Measurements from ENCODE around the gene CSMD2. TPM values are rescaled to one million over a fixed set of nuclear protein-coding genes. Genes with fewer than 3 reads are reported as not detected.

CSMD2 gene
- polyA plus RNA-seq, 4 donors: under 0.01 to 0.54 (median 0.09) TPM

DNA sequence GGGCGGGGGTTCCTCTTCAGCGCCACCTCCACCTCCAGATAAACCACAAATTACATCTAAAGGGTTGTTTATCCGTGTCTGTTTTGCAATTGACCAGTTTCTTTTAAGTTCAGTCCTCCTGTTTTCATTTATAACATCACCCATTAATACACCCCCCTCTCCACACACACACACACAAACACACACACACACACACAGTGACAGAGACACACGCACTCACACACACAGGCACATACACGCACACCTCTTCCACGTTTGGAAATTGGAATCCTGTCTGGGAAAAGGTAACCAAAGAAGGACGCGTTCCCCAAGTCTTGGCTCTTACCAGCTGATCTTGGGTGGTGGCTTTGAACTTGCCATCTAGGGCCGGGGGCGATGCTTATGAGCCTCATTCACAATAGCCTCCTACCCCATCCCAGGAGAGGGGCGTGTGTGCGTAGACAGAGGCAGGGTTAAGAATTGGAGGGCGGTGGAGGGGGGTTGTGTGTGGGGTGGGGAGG is 442 bp upstream of the CSMD2 start:
- WGBS, 3 donors: 6 to 8% (median 6%) methylated on average over 13 of the region's 13 CpGs
- H3K4me3 ChIP-seq (ENCODE audit: low read depth in 1 of 3, low read length in 3 of 3): no peak overlapping the region
- peaks cover 0 to 3% (median 0%) of the 10 kb centered on the region in 3 donors for H3K4me1 ChIP-seq (ENCODE audit: control insufficient read depth in 3 of 3, insufficient read depth in 2 of 3, low read depth in 1 of 3, low read length in 2 of 3)
- H3K27me3 ChIP-seq (ENCODE audit: control insufficient read depth in 3 of 3, insufficient read depth in 3 of 3, low read length in 3 of 3): peaks cover 6 to 66% (median 47%) of the 10 kb centered on the region in 3 donors
- no peaks in the 10 kb centered on the region for H3K36me3 ChIP-seq (ENCODE audit: control insufficient read depth in 3 of 3, insufficient read depth in 2 of 3, low read depth in 1 of 3, low read length in 3 of 3)
- FAIRE-seq (no peak), DNase-seq (no peak)
- H3K27ac ChIP-seq (ENCODE audit: low read depth in 1 of 3, low read length in 2 of 3): no peak overlapping the region
- no peaks in the 10 kb centered on the region for H3K9me3 ChIP-seq (ENCODE audit: control insufficient read depth in 2 of 2, insufficient read depth in 1 of 2, low read depth in 1 of 2, low read length in 1 of 2)

DNA sequence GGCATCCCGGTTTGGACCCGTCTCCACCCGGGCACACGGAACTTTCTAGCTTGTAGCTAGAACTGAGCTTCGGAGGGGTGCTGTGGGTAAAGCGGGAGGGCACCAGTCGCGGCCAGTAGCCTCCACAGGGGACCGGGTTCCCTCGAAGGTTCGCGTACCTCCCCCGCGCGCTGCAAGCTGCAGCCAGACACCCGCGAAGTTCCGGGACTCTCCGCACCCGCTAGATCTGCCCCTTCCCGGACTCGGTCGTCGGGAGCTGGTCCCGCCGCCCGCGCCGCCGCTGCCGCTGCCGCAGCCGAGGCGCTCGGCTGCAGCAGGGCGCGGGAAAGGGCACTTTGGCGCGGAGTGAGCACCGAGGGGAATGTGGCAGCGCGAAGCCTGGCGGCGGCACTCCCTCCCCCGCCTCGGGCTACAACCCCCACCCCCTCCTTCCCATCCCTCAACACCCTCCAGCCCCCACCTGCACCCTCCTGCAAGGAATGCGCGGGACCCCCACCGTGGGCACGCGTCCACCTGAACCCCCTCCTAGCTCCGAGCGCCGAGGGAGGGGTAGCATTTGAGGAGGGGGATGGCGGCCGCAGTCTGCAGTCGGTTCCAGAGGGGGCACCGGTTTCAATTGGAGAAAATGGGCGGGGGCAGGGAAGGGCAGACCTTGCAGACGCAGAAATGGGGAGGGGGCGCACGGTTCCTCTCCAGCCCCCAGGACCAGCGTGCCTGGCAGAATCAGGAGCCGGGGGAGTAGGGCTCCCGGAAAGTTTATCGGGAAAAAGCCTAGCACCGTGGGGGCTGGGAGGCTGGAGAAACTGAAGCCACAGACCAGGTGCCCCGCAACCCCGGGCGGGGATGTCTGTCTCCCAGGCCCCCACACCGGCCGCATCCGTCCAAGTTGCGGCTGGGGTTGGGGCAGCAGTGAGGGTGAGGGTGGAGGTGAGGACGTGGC is 968 bp downstream of the CSMD2 start:
- no peak overlapping the region for H3K4me3 ChIP-seq (ENCODE audit: low read depth in 1 of 3, low read length in 3 of 3)
- H3K36me3 ChIP-seq (ENCODE audit: control insufficient read depth in 3 of 3, insufficient read depth in 2 of 3, low read depth in 1 of 3, low read length in 3 of 3): no peaks in the 10 kb centered on the region
- DNase-seq (no peak), FAIRE-seq (no peak)
- 2 to 7% (median 6%) methylated on average over 57 to 75 of the region's 75 CpGs for WGBS, 3 donors
- peaks cover 6 to 61% (median 49%) of the 10 kb centered on the region in 3 donors for H3K27me3 ChIP-seq (ENCODE audit: control insufficient read depth in 3 of 3, insufficient read depth in 3 of 3, low read length in 3 of 3)
- H3K9me3 ChIP-seq (ENCODE audit: control insufficient read depth in 2 of 2, insufficient read depth in 1 of 2, low read depth in 1 of 2, low read length in 1 of 2): no peaks in the 10 kb centered on the region
- peaks cover 0 to 3% (median 0%) of the 10 kb centered on the region in 3 donors for H3K4me1 ChIP-seq (ENCODE audit: control insufficient read depth in 3 of 3, insufficient read depth in 2 of 3, low read depth in 1 of 3, low read length in 2 of 3)
- no peak overlapping the region for H3K27ac ChIP-seq (ENCODE audit: low read depth in 1 of 3, low read length in 2 of 3)

DNA sequence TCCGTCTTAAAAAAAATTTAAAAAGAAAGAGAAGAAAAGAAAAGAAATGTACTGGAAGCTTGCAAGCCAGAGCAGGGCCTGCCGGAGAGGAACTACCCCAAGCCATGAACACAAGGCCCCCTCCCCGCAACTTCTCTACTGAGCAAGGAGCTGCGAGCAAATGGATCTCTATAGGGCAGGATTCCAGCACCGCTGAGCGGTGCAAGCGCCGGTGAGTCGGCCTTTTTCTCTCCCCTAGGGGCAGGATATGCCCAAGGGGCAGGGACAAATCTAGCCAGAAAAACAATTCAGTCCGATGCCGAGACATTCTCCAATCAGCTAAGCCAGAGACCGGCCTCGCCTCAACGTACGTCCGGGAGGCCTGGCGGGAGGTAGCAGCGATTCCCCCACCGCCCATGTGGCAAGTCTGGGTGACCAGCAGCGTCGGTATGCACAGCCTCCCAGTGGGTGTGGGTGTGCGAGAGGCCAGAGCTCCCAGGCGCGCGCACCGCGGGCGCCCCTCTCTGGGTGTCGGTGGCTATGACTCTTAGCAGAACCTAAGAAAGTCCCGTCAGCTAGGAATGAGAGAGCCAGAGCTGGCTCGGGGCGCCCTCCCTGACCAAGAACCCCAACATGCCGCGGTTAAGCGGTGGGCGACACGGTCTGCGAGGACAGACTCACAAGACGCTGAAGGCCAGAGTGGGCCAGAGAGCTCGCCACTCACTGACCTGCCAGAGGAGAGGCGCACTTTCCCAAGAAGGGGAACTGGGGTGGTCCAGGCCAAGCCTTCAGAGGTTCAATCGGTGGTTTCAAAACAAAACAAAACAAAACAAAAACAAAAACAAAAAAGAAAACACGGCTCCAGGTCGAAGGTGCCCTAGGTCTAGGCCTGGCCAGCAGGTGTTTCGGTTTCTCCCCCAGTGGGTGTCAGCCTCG is 1.9 kb downstream of the CSMD2 start:
- no peak for FAIRE-seq
- H3K9me3 ChIP-seq (ENCODE audit: control insufficient read depth in 2 of 2, insufficient read depth in 1 of 2, low read depth in 1 of 2, low read length in 1 of 2): no peaks in the 10 kb centered on the region
- H3K36me3 ChIP-seq (ENCODE audit: control insufficient read depth in 3 of 3, insufficient read depth in 2 of 3, low read depth in 1 of 3, low read length in 3 of 3): no peaks in the 10 kb centered on the region
- H3K27ac ChIP-seq (ENCODE audit: low read depth in 1 of 3, low read length in 2 of 3): no peak overlapping the region
- WGBS, 3 donors: 3 to 6% (median 4%) methylated on average over 46 of the region's 46 CpGs
- peak; percentile 12 to 51 for DNase-seq
- no peak overlapping the region for H3K4me3 ChIP-seq (ENCODE audit: low read depth in 1 of 3, low read length in 3 of 3)
- H3K4me1 ChIP-seq (ENCODE audit: control insufficient read depth in 3 of 3, insufficient read depth in 2 of 3, low read depth in 1 of 3, low read length in 2 of 3): peaks cover 0 to 3% (median 0%) of the 10 kb centered on the region in 3 donors
- peaks cover 4 to 61% (median 46%) of the 10 kb centered on the region in 3 donors for H3K27me3 ChIP-seq (ENCODE audit: control insufficient read depth in 3 of 3, insufficient read depth in 3 of 3, low read length in 3 of 3)

DNA sequence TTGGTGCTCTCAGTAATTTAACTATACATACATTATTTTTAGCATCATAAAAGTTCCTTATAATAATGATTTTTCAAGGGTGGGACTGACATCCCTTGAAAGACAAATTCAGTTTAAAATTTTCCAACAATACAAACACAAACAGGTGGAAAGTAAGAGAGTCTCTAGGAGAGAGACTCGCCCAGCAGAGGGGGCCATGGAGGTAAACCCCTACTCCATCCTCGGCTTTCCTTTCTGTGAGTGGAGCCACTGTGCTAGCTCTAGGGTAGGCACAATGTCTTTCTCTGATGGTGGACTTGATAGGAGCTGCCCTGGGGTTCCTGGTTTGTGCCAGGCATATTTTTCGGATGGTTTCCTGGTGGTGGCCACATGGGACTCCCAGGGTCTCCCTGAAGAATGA is 8.3 kb downstream of the CSMD2 start:
- H3K27me3 ChIP-seq (ENCODE audit: control insufficient read depth in 3 of 3, insufficient read depth in 3 of 3, low read length in 3 of 3): peaks cover 0 to 7% (median 7%) of the 10 kb centered on the region in 3 donors
- 45 to 57% (median 55%) methylated on average over 3 of the region's 3 CpGs for WGBS, 3 donors
- no peaks in the 10 kb centered on the region for H3K9me3 ChIP-seq (ENCODE audit: control insufficient read depth in 2 of 2, insufficient read depth in 1 of 2, low read depth in 1 of 2, low read length in 1 of 2)
- no peak overlapping the region for H3K4me3 ChIP-seq (ENCODE audit: low read depth in 1 of 3, low read length in 3 of 3)
- DNase-seq (no peak), FAIRE-seq (no peak)
- no peaks in the 10 kb centered on the region for H3K36me3 ChIP-seq (ENCODE audit: control insufficient read depth in 3 of 3, insufficient read depth in 2 of 3, low read depth in 1 of 3, low read length in 3 of 3)
- no peak overlapping the region for H3K27ac ChIP-seq (ENCODE audit: low read depth in 1 of 3, low read length in 2 of 3)
- no peaks in the 10 kb centered on the region for H3K4me1 ChIP-seq (ENCODE audit: control insufficient read depth in 3 of 3, insufficient read depth in 2 of 3, low read depth in 1 of 3, low read length in 2 of 3)

DNA sequence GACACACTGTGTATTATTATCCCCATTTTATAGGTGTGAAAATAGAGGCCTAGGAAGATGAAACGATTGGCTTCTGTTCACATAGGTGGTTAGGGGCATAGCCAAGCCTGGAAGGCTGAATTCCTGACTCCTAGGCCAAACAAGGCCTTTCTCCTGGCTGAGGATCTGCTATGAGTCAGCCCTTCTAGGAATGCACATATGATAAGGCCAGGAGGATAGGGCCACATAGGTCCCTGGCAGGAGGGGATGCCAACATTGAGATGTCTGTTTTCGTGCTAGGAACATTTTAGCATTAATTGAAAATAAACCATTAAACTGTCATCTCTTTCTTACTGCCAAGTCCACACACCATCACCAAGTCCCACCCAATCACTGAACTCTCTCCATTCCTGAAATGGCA is 9.2 kb downstream of the CSMD2 start:
- H3K36me3 ChIP-seq (ENCODE audit: control insufficient read depth in 3 of 3, insufficient read depth in 2 of 3, low read depth in 1 of 3, low read length in 3 of 3): no peaks in the 10 kb centered on the region
- WGBS, 3 donors: 61 to 71% (median 69%) methylated on average over 2 of the region's 2 CpGs
- H3K4me3 ChIP-seq (ENCODE audit: low read depth in 1 of 3, low read length in 3 of 3): no peak overlapping the region
- H3K9me3 ChIP-seq (ENCODE audit: control insufficient read depth in 2 of 2, insufficient read depth in 1 of 2, low read depth in 1 of 2, low read length in 1 of 2): no peaks in the 10 kb centered on the region
- H3K27me3 ChIP-seq (ENCODE audit: control insufficient read depth in 3 of 3, insufficient read depth in 3 of 3, low read length in 3 of 3): peaks cover 0 to 4% (median 0%) of the 10 kb centered on the region in 3 donors
- FAIRE-seq (no peak), DNase-seq (no peak)
- H3K27ac ChIP-seq (ENCODE audit: low read depth in 1 of 3, low read length in 2 of 3): no peak overlapping the region
- H3K4me1 ChIP-seq (ENCODE audit: control insufficient read depth in 3 of 3, insufficient read depth in 2 of 3, low read depth in 1 of 3, low read length in 2 of 3): no peaks in the 10 kb centered on the region

DNA sequence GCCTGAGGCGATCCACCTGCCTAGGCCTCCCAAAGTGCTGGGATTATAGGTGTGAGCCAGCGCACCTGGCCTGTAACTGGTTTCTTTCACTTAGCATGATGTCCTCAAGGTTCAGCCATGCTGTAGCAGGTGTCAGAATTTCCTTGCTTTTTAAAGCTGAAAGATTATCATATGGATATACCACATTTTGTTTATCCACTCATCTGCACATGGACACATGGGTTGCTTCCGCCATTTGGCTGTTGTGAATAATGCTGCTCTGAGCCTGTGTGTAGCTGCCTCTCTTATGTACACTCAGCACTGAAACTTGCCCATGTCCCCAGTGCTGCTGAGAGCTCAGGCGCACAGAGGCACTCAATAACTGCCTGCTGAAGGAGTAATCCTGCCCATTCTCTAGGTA is 11.8 kb downstream of the CSMD2 start:
- Histone ChIP-seq H3K36me3 (ENCODE audit: control insufficient read depth in 3 of 3, insufficient read depth in 2 of 3, low read depth in 1 of 3, low read length in 3 of 3) (no peaks in the 10 kb centered on the region), H3K4me1 (ENCODE audit: control insufficient read depth in 3 of 3, insufficient read depth in 2 of 3, low read depth in 1 of 3, low read length in 2 of 3) (no peaks in the 10 kb centered on the region), H3K9me3 (ENCODE audit: control insufficient read depth in 2 of 2, insufficient read depth in 1 of 2, low read depth in 1 of 2, low read length in 1 of 2) (no peaks in the 10 kb centered on the region), H3K4me3 (ENCODE audit: low read depth in 1 of 3, low read length in 3 of 3) (no peak overlapping the region), H3K27ac (ENCODE audit: low read depth in 1 of 3, low read length in 2 of 3) (no peak overlapping the region), H3K27me3 (ENCODE audit: control insufficient read depth in 3 of 3, insufficient read depth in 3 of 3, low read length in 3 of 3) (peaks cover 0 to 5% (median 0%) of the 10 kb centered on the region in 3 donors)
- WGBS, 3 donors: 84 to 94% (median 92%) methylated on average over 4 of the region's 4 CpGs
- DNase-seq: no peak
- FAIRE-seq: no peak

DNA sequence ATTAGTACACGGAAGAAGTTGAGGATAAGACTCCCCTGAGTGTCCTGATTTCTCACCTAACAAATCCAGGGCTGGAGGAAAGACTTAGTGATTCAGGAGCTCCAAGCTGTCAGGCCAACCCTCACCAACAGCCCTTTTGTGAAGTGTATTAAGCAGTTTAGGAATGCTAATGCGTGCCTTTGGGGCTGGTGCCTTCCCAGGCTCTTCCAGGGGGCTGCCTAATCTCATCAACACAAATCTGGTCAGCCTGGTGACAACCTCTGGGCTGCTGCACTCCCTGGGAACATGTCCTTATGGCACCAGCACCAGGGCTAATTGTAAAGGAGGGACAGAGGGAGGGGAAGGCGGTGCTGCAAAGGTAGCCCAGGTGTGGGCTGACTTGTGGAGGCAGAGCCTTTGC is 15.5 kb downstream of the CSMD2 start:
- Histone ChIP-seq H3K36me3 (ENCODE audit: control insufficient read depth in 3 of 3, insufficient read depth in 2 of 3, low read depth in 1 of 3, low read length in 3 of 3) (no peaks in the 10 kb centered on the region), H3K4me1 (ENCODE audit: control insufficient read depth in 3 of 3, insufficient read depth in 2 of 3, low read depth in 1 of 3, low read length in 2 of 3) (no peaks in the 10 kb centered on the region), H3K4me3 (ENCODE audit: low read depth in 1 of 3, low read length in 3 of 3) (no peak overlapping the region), H3K27me3 (ENCODE audit: control insufficient read depth in 3 of 3, insufficient read depth in 3 of 3, low read length in 3 of 3) (peaks cover 0 to 5% (median 0%) of the 10 kb centered on the region in 3 donors), H3K9me3 (ENCODE audit: control insufficient read depth in 2 of 2, insufficient read depth in 1 of 2, low read depth in 1 of 2, low read length in 1 of 2) (no peaks in the 10 kb centered on the region), H3K27ac (ENCODE audit: low read depth in 1 of 3, low read length in 2 of 3) (no peak overlapping the region)
- FAIRE-seq (no peak), DNase-seq (no peak)
- 30 to 33% (median 31%) methylated on average over 3 of the region's 3 CpGs for WGBS, 3 donors

DNA sequence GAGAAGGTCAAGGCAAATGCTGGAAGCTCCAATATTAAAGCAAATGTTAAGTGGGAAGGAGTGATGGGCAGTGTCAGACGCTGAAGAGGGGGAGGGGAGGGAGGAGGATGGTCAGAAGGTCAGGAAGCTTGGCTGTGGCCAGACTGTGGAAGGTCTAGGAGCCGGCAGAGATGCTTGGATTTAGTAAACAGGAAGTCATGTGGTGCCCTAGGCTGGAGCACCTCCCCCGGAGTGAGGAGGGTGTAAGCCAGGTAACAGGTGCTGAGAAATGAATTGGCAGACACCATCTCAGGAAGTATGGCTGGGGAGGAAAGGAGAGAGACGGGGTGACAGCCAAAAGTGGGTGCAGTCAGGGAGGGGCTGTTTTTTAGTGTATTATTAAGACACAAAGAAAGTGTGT is 17.7 kb downstream of the CSMD2 start:
- H3K4me3 ChIP-seq (ENCODE audit: low read depth in 1 of 3, low read length in 3 of 3): no peak overlapping the region
- DNase-seq: no peak
- H3K4me1 ChIP-seq (ENCODE audit: control insufficient read depth in 3 of 3, insufficient read depth in 2 of 3, low read depth in 1 of 3, low read length in 2 of 3): no peaks in the 10 kb centered on the region
- FAIRE-seq: no peak
- H3K9me3 ChIP-seq (ENCODE audit: control insufficient read depth in 2 of 2, insufficient read depth in 1 of 2, low read depth in 1 of 2, low read length in 1 of 2): no peaks in the 10 kb centered on the region
- H3K36me3 ChIP-seq (ENCODE audit: control insufficient read depth in 3 of 3, insufficient read depth in 2 of 3, low read depth in 1 of 3, low read length in 3 of 3): no peaks in the 10 kb centered on the region
- H3K27me3 ChIP-seq (ENCODE audit: control insufficient read depth in 3 of 3, insufficient read depth in 3 of 3, low read length in 3 of 3): peaks cover 0 to 5% (median 0%) of the 10 kb centered on the region in 3 donors
- H3K27ac ChIP-seq (ENCODE audit: low read depth in 1 of 3, low read length in 2 of 3): no peak overlapping the region
- WGBS, 3 donors: 4 to 15% (median 15%) methylated on average over 4 of the region's 4 CpGs
